ENCODE measurements around the gene HOXC5.

GRCh38 chr12:54068418-54069070 lies 35.7 kb downstream of the HOXC5 start:
- TF ChIP-seq SUZ12 (IDR thresholded peaks at IDR 0.05; ENCODE audit: extremely low read depth, insufficient read depth, insufficient read length) = no peak
- TF ChIP-seq ZNF274 (IDR thresholded peaks at IDR 0.05; ENCODE audit: low read depth, low read length) = no peak
